T-cell (primary cell): ENCODE measurements around the gene DGKD. TPM values are rescaled to one million over a fixed set of nuclear protein-coding genes. Genes with fewer than 3 reads are reported as not detected.

Experiments used
- ATAC-seq, 4 experiments: fragments of 200-7000 bp in 3 of 4; fragments of 150-1000 bp in 1 of 4; cut with Tn5 transposase; replicated peaks in 1 of 4; 1 replicate in 3 of 4; 2 replicates in 1 of 4; pipeline ENCODE4 v1.10.0; 2021; ENCODE audit warnings: moderate library complexity in 3 of 4, mild to moderate bottlenecking in 2 of 4, moderate number of reproducible peaks in 1 of 4
- CTCF ChIA-PET, 2 donors: fragments of 300-600 bp; sonication (Branson Sonifier 250); formaldehyde crosslinking; loops; one replicate each; lab custom pipeline; 2022; ENCODE audit warnings: antibody characterized with exemption in 2 of 2; lab: Charles Lee
- POLR2A ChIA-PET, 2 donors: fragments of 300-600 bp; sonication (Branson Sonifier 250); formaldehyde crosslinking; loops; one replicate each; lab custom pipeline; 2022; ENCODE audit warnings: antibody characterized with exemption in 2 of 2; lab: Charles Lee
- DNase-seq, 35 experiments: peaks; one replicate each; pipeline versions ENCODE4 v3.0.0 to v3.0.0-alpha.2; 2013 to 2023
- H3K27ac ChIP-seq: one replicate; pipeline ENCODE4 v1.5.1; 2013; ENCODE audit warnings: low read length
- H3K27me3 ChIP-seq, 2 experiments: replicated peaks in 1 of 2; 1 replicate in 1 of 2; 2 replicates in 1 of 2; pipeline versions ENCODE4 v1.6.1 to v1.7.0; 2013; ENCODE audit warnings: low read length in 1 of 2, mixed read lengths in 1 of 2; ENCODE audit not compliant: control insufficient read depth in 2 of 2, insufficient read depth in 2 of 2; ENCODE audit errors: extremely low read depth in 1 of 2
- H3K36me3 ChIP-seq, 2 donors: 1 replicate in 1 of 2; 2 replicates in 1 of 2; pipeline versions ENCODE4 v1.6.1 to v1.7.0; 2013; ENCODE audit warnings: low read length in 1 of 2; ENCODE audit not compliant: control insufficient read depth in 2 of 2, insufficient read depth in 1 of 2; ENCODE audit errors: extremely low read depth in 1 of 2
- H3K4me1 ChIP-seq, 2 experiments: 1 replicate in 1 of 2; 2 replicates in 1 of 2; pipeline versions ENCODE4 v1.6.1 to v1.7.0; 2013; ENCODE audit warnings: low read length in 2 of 2, mixed read lengths in 1 of 2; ENCODE audit not compliant: insufficient read depth in 2 of 2, control insufficient read depth in 1 of 2; ENCODE audit errors: extremely low read depth in 1 of 2
- H3K4me3 ChIP-seq, 2 donors: 1 replicate in 1 of 2; 2 replicates in 1 of 2; pipeline versions ENCODE4 v1.5.1 to v1.7.0; 2013; ENCODE audit warnings: mild to moderate bottlenecking in 2 of 2, low read length in 1 of 2, moderate library complexity in 1 of 2; ENCODE audit not compliant: control insufficient read depth in 1 of 2; ENCODE audit errors: extremely low read depth in 1 of 2
- H3K9me3 ChIP-seq: 2 replicates; pipeline ENCODE4 v1.7.0; 2013
- H3K27ac Mint-ChIP-seq, 2 donors: one replicate each; pipeline ENCODE4 v1.8.0; 2020 to 2021; ENCODE audit warnings: mild to moderate bottlenecking in 2 of 2, mixed read lengths in 2 of 2
- H3K27me3 Mint-ChIP-seq, 2 donors: one replicate each; pipeline ENCODE4 v1.8.0; 2021 to 2022; ENCODE audit warnings: mixed read lengths in 2 of 2
- H3K36me3 Mint-ChIP-seq: one replicate; pipeline ENCODE4 v1.8.0; 2021; ENCODE audit warnings: mixed read lengths
- H3K4me1 Mint-ChIP-seq, 3 donors: one replicate each; pipeline ENCODE4 v1.8.0; 2020 to 2022; ENCODE audit warnings: mixed read lengths in 3 of 3, mild to moderate bottlenecking in 1 of 3
- H3K4me3 Mint-ChIP-seq, 3 donors: one replicate each; pipeline ENCODE4 v1.8.0; 2020 to 2022; ENCODE audit warnings: mild to moderate bottlenecking in 3 of 3, mixed read lengths in 3 of 3, moderate library complexity in 3 of 3
- H3K9me3 Mint-ChIP-seq, 3 donors: one replicate each; pipeline ENCODE4 v1.8.0; 2020 to 2022; ENCODE audit warnings: mixed read lengths in 3 of 3
- WGBS: methylation state at CpG from one replicate; pipeline ENCODE4 v1.1.5; 2013; ENCODE audit warnings: missing lambda C conversion rate; ENCODE audit not compliant: insufficient coverage; 5-methylcytosine and 5-hydroxymethylcytosine counted together
- total RNA-seq, 35 experiments: library from RNA in 6 of 35; stranded (reverse) in 6 of 35; fragments of 120-200 nt in 1 of 35; gene quantifications; one replicate each; pipeline versions ENCODE4 v1.2.1 to v1.2.4 and lab custom pipeline; 2013 to 2026

The DGKD gene
- total RNA-seq, 5 donors from 2014 or later (not counting 1 experiment from before 2014, with no cell fraction given), result 143 to 254 (median 163) TPM

DNA sequence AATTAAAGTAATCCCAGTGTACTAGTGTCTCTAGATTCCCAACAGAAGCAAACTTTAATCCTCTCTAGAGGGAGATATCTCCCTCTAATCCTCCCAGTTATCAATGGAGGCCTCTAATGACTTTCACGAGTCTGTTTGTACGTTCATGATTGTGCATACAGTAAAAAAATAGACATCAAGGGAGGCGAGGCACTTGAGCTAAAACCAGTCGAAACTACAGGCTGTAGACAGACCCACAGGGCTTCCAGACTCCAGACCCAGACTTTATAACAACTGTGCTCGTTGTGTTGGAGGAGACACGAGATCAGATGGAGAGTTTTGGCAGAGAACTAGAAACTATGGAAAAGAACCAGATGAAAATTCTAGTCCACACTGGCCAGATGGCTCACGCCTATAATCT is 7.0 kb downstream of the DGKD start:
- no peak overlapping the region for H3K4me3 ChIP-seq
- peaks cover 17 to 20% of the 10 kb centered on the region in 2 experiments for H3K4me1 ChIP-seq
- no peaks in the 10 kb centered on the region for H3K27me3 Mint-ChIP-seq
- H3K9me3 ChIP-seq, result peaks cover 4% of the 10 kb centered on the region
- H3K4me1 Mint-ChIP-seq, result peaks cover 65 to 70% (median 67%) of the 10 kb centered on the region in 3 donors
- H3K27ac ChIP-seq, result no peak overlapping the region
- H3K36me3 ChIP-seq, result peaks cover 0 to 12% of the 10 kb centered on the region in 2 donors
- WGBS, result 100% methylated on average over 5 of the region's 7 CpGs
- no peaks in the 10 kb centered on the region for H3K27me3 ChIP-seq
- peaks cover 46% of the 10 kb centered on the region for H3K36me3 Mint-ChIP-seq
- peak overlapping the region in 1 of 2 donors; percentile 53 for H3K27ac Mint-ChIP-seq
- CTCF ChIA-PET, result interaction anchor here in 1 of 2 donors (0.5 kb wide), 1 partner anchor 507 kb away, joined by 4 read pairs; no protein-coding TSS in a partner anchor
- ATAC-seq, result no peak
- POLR2A ChIA-PET, result no interaction called here
- H3K4me3 Mint-ChIP-seq, result no peak overlapping the region
- DNase-seq, result no peak
- H3K9me3 Mint-ChIP-seq, result peaks cover 0 to 5% (median 0%) of the 10 kb centered on the region in 3 donors

GRCh38 chr2:233362742-233363141 is 8.4 kb downstream of the DGKD start:
- 100% methylated on average over 1 of the region's 2 CpGs for WGBS
- no peaks in the 10 kb centered on the region for H3K27me3 Mint-ChIP-seq
- no peak overlapping the region for H3K4me3 Mint-ChIP-seq
- CTCF ChIA-PET, result interaction anchor here in 1 of 2 donors (1.6 kb wide), 1 partner anchor 9 kb away, joined by 5 read pairs; the partner anchor contains the start of gene DGKD
- Histone ChIP-seq H3K36me3 (peaks cover 0 to 12% of the 10 kb centered on the region in 2 donors), H3K4me1 (peaks cover 5 to 12% of the 10 kb centered on the region in 2 experiments), H3K27me3 (no peaks in the 10 kb centered on the region), H3K4me3 (no peak overlapping the region), H3K9me3 (peaks cover 4% of the 10 kb centered on the region), H3K27ac (no peak overlapping the region)
- H3K9me3 Mint-ChIP-seq, result peaks cover 0 to 5% (median 0%) of the 10 kb centered on the region in 3 donors
- no peak overlapping the region for H3K27ac Mint-ChIP-seq
- no peak for ATAC-seq
- H3K4me1 Mint-ChIP-seq, result peaks cover 59 to 70% (median 59%) of the 10 kb centered on the region in 3 donors
- no peak for DNase-seq
- peaks cover 50% of the 10 kb centered on the region for H3K36me3 Mint-ChIP-seq
- POLR2A ChIA-PET, result interaction anchor here in 1 of 2 donors (0.6 kb wide), 1 partner anchor 14 kb away, joined by 12 read pairs; no protein-coding TSS in a partner anchor

- ChIA-PET CTCF (interaction anchor here in 1 of 2 donors (0.6 to 1.6 kb wide), 2 partner anchors 10 to 756 kb away, joined by 3 to 5 read pairs; partner anchors contain the start of gene DGKD), POLR2A (no interaction called here)
- peaks cover 4% of the 10 kb centered on the region for H3K9me3 ChIP-seq
- H3K27ac ChIP-seq, result no peak overlapping the region
- DNase-seq, result no peak
- Mint-ChIP-seq H3K4me3 (no peak overlapping the region), H3K27me3 (no peaks in the 10 kb centered on the region), H3K27ac (peak overlapping the region in 1 of 2 donors; percentile 3), H3K9me3 (peaks cover 0 to 5% (median 0%) of the 10 kb centered on the region in 3 donors), H3K36me3 (peaks cover 48% of the 10 kb centered on the region), H3K4me1 (peaks cover 57 to 68% (median 60%) of the 10 kb centered on the region in 3 donors)
- H3K27me3 ChIP-seq, result no peaks in the 10 kb centered on the region
- peaks cover 4 to 15% of the 10 kb centered on the region in 2 experiments for H3K4me1 ChIP-seq
- ATAC-seq, result no peak
- peaks cover 0 to 12% of the 10 kb centered on the region in 2 donors for H3K36me3 ChIP-seq
- no CpG with 5 or more reads among the region's 6 CpGs for WGBS
- no peak overlapping the region for H3K4me3 ChIP-seq
These were observed 9.5 kb downstream of the DGKD start for GRCh38 chr2:233363744-233364235.

- peak overlapping the region; percentile 1 to 74 for H3K27ac Mint-ChIP-seq
- Histone ChIP-seq H3K36me3 (peaks cover 0 to 11% of the 10 kb centered on the region in 2 donors), H3K27ac (no peak overlapping the region), H3K4me3 (no peak overlapping the region), H3K27me3 (no peaks in the 10 kb centered on the region), H3K4me1 (peaks cover 0 to 15% of the 10 kb centered on the region in 2 experiments), H3K9me3 (peaks cover 4% of the 10 kb centered on the region)
- ATAC-seq, result no peak
- 97% methylated on average over 5 of the region's 6 CpGs for WGBS
- H3K36me3 Mint-ChIP-seq, result peaks cover 45% of the 10 kb centered on the region
- DNase-seq, result no peak
- no peak overlapping the region for H3K4me3 Mint-ChIP-seq
- POLR2A ChIA-PET, result no interaction called here
- peaks cover 54 to 63% (median 61%) of the 10 kb centered on the region in 3 donors for H3K4me1 Mint-ChIP-seq
- H3K27me3 Mint-ChIP-seq, result no peaks in the 10 kb centered on the region
- peaks cover 0 to 5% (median 0%) of the 10 kb centered on the region in 3 donors for H3K9me3 Mint-ChIP-seq
- CTCF ChIA-PET, result interaction anchor here in 1 of 2 donors (1.1 kb wide), 1 partner anchor 46 kb away, joined by 3 read pairs; no protein-coding TSS in a partner anchor
These were observed 11.7 kb downstream of the DGKD start for GRCh38 chr2:233365861-233366520.

- peaks cover 0 to 13% of the 10 kb centered on the region in 2 experiments for H3K4me1 ChIP-seq
- DNase-seq (no peak), ATAC-seq (no peak)
- H3K27me3 ChIP-seq, result no peaks in the 10 kb centered on the region
- H3K36me3 ChIP-seq, result peaks cover 2 to 16% of the 10 kb centered on the region in 2 donors
- H3K27ac ChIP-seq, result no peak overlapping the region
- H3K9me3 ChIP-seq, result peaks cover 4% of the 10 kb centered on the region
- Mint-ChIP-seq H3K27ac (peak overlapping the region in 1 of 2 donors; percentile 49), H3K36me3 (peaks cover 38% of the 10 kb centered on the region), H3K9me3 (peaks cover 0 to 5% (median 0%) of the 10 kb centered on the region in 3 donors), H3K4me3 (no peak overlapping the region), H3K27me3 (no peaks in the 10 kb centered on the region), H3K4me1 (peaks cover 48 to 60% (median 57%) of the 10 kb centered on the region in 3 donors)
- no peak overlapping the region for H3K4me3 ChIP-seq
- ChIA-PET CTCF (no interaction called here), POLR2A (no interaction called here)
- no CpG with 5 or more reads among the region's 3 CpGs for WGBS
These were observed 13.3 kb downstream of the DGKD start for GRCh38 chr2:233367586-233367985.

- H3K9me3 Mint-ChIP-seq, result peaks cover 0 to 2% (median 0%) of the 10 kb centered on the region in 3 donors
- Histone ChIP-seq H3K27ac (no peak overlapping the region), H3K4me3 (no peak overlapping the region), H3K27me3 (no peaks in the 10 kb centered on the region), H3K9me3 (peaks cover under 1% of the 10 kb centered on the region), H3K36me3 (peaks cover 7 to 21% of the 10 kb centered on the region in 2 donors), H3K4me1 (peaks cover 0 to 13% of the 10 kb centered on the region in 2 experiments)
- CTCF ChIA-PET, result no interaction called here
- WGBS, result 63% methylated on average over 4 of the region's 5 CpGs
- H3K4me1 Mint-ChIP-seq, result peaks cover 51 to 65% (median 63%) of the 10 kb centered on the region in 3 donors
- H3K27ac Mint-ChIP-seq, result peak overlapping the region; percentile 25 to 69
- H3K27me3 Mint-ChIP-seq, result no peaks in the 10 kb centered on the region
- DNase-seq, result no peak
- POLR2A ChIA-PET, result no interaction called here
- no peak for ATAC-seq
- H3K4me3 Mint-ChIP-seq, result no peak overlapping the region
- H3K36me3 Mint-ChIP-seq, result peaks cover 31% of the 10 kb centered on the region
These were observed 14.5 kb downstream of the DGKD start for GRCh38 chr2:233368756-233369155.
